PC-9 (cell line): Measurements from ENCODE around the gene STAMBPL1.

Experiments used
- EZH2 ChIP-seq: fragments of 200-600 bp; sonication (generic); IDR thresholded peaks from 2 replicates; pipeline ENCODE4 v1.8.0; 2017; ENCODE audit warnings: antibody characterized with exemption, low read depth
- TF ChIP-seq, protein P1 (sequence below): fragments of 200-600 bp; sonication (generic); conservative IDR thresholded peaks from 2 replicates; pipeline ENCODE4 v1.6.1; 2017; ENCODE audit warnings: mixed run types, antibody characterized with exemption, mild to moderate bottlenecking, moderate library complexity

- TF ChIP-seq, protein P1, sequence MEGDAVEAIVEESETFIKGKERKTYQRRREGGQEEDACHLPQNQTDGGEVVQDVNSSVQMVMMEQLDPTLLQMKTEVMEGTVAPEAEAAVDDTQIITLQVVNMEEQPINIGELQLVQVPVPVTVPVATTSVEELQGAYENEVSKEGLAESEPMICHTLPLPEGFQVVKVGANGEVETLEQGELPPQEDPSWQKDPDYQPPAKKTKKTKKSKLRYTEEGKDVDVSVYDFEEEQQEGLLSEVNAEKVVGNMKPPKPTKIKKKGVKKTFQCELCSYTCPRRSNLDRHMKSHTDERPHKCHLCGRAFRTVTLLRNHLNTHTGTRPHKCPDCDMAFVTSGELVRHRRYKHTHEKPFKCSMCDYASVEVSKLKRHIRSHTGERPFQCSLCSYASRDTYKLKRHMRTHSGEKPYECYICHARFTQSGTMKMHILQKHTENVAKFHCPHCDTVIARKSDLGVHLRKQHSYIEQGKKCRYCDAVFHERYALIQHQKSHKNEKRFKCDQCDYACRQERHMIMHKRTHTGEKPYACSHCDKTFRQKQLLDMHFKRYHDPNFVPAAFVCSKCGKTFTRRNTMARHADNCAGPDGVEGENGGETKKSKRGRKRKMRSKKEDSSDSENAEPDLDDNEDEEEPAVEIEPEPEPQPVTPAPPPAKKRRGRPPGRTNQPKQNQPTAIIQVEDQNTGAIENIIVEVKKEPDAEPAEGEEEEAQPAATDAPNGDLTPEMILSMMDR, result no peak
- no peak for TF ChIP-seq EZH2
Observed at GRCh38 chr10:88874281-88874680, 5.8 kb upstream of the STAMBPL1 start.
